Activated CD4-positive, alpha-beta T cell treated with anti-CD3 and anti-CD28 coated beads, Interleukin-2, amount 50 U/mL, for 48 hours (primary cell): ENCODE measurements around the gene SRPRA.
"Not testable (repeated sequence)": the region's sequence is repeated elsewhere in the genome, so short reads cannot be mapped to it uniquely, and the experiment has no call there.

Source experiments
- DNase-seq, 2 experiments: peaks; one replicate each; pipeline ENCODE4 v3.0.0-alpha.2; 2020

The SRPRA gene

GRCh38 chr11:126282736-126283591, 14.3 kb upstream of the SRPRA start, which contains the start of gene TIRAP:
TSS of gene TIRAP (plus strand) at chr11:126283093. CDS start at chr11:126290895, 7,802 bp downstream.
- peak; percentile 62 to 67 for DNase-seq

DNA sequence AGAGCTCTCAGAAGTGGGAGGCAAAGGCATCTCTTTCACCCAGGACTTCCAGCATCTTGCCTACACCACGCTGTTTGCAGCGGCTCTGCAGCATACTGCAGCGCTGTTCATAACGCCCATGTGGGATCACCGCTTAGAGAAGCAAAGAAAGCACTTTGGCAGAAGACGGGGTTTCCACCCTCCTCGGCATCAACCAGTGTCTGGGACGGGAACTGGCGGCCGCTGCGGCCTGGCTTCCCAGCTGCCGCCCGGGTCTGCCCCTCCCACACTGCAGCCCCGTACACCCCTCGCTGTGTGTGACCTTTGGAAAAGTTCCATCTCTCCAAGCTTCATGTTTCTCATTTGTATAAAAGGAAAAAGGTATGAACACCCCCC, 13.7 kb upstream of the SRPRA start:
- DNase-seq = peak; percentile 41 to 43

DNA sequence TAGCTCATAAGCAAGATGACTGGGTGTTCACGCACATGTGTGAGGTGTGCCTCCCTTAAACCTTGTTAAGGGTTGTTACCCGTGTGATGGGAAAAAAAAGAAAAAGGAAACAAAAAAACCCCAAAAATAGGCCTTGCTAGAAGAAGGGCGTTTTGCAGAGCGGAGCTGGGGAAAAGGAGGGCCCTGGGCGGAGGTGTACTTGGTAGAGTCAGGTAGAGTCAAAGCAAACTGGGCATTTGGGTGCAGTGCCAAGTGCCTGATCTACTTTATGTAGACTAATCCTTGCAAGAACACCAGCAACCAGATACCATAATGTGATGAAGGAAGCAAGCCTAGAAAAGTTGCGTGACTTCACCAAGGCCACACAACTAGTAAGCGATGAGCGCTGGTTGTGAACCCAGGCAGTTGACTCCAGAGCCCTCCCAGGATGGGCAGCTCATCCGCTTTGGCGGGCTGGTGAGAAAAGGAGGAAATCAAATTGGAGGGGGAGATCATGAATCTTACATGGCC, 13.0 kb upstream of the SRPRA start:
- no peak for DNase-seq

DNA sequence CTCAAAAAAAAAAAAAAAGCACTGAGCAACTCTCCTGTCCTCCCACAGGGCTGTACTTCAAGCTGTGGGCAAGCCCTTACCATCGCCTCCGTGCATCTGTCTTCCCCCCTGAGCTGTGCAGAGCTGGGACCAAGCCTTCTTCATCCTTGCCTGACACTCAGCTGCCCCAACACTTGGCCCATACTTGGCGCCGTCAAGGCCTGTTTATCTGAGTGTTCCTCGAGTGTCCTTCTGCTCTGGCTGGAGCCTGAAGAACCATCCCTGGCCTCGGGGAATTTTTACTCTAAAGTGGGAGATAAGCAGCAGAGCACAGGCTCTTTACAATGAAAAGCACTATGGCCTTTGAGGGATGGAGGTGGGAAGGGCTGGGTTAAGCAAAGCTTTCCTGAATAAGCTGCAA, 12.6 kb upstream of the SRPRA start:
- no peak for DNase-seq

DNA sequence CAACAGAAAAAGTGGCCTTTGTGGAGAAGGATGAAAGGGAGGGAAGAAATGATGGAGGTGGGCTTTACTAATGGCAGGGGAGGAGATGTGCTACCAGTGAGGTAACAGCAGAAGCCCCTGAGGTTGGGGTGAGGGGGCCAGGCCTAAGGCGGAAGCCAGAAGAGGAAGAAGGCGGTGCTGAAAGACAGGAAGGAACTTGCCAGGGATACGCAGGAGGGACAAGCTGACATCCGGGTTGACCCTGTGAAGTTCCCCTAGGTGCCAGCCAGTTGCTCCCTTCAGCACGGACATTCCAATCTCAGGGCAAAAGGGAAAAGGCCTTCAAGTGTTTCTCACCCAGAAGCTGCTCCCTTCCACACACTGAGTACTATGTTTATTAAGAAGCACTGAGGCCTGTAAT, 11.9 kb upstream of the SRPRA start:
- no peak for DNase-seq

DNA sequence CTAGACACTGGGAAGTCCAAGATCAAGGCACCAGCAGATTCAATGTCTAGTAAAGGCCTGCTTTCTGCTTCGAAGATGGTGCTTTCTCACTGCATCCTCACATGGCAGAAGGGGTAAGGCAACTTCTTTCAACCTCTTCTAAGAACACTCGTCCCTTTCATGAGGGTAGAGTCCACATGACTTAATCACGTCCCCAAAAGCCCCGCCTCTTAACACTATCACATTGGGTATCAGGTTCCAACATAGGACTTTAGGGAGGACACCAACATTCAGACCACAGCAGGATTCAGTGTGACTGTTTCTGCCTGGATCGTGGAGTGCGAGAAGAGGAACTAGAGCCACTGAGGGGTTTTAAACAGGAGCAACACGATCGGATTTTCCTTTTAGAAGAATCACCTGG, 10.5 kb upstream of the SRPRA start:
- DNase-seq = no peak

DNA sequence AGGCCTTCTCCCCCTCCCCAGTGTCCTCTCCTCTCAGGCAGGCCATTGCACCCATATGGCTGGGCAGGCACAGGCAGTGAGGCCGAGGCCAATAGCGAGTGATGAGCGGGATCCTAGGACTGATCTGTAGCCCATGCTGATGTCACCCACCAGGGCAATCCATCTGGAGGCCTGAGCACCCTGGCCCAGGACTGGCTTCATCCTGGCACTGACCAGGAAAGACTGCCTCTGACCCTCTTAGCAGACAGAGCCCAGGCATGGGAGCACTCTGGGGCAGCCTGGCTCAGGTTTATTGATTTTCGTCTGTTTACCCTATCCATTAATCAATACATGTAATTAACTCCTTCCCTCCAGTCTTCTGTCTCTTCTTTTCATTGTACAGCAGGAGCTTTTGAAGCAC, 9.1 kb upstream of the SRPRA start:
- DNase-seq = no peak

DNA sequence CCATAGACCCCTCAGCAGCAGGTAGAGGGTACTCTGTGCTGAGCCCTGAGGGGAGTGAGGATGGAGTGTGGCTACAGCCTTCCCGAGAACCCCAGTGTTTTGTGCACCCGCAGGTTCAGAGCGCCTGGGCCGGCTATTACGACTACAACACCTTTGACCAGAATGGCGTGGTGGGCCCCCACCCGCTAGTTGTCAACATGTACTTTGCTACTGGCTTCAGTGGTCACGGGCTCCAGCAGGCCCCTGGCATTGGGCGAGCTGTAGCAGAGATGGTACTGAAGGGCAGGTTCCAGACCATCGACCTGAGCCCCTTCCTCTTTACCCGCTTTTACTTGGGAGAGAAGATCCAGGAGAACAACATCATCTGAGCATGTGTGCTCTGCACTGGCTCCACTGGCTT, 8.6 kb upstream of the SRPRA start:
- no peak for DNase-seq

- DNase-seq = peak in 1 of 2 experiments; percentile 23
These were observed 361 bp downstream of the SRPRA start for GRCh38 chr11:126268361-126268707.

DNA sequence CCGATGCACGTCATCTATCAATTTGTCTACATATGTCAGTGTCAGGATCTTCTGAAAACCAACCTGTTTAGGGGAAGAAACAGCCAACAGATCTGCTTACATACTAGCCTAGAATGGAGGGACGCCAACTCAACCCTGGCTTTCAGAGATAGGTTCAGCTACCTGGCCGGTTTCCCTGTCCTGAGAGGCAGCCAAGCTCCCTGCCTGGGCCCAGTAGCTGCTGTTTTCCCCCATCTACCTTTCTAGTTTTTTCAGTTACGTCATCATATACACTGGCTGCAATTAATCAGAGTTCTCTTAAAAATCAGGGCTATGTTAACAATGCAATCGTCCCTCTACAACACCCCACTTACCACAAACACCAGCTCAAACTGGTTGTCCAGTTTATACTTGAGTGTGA, 1.0 kb downstream of the SRPRA start:
- no peak for DNase-seq

DNA sequence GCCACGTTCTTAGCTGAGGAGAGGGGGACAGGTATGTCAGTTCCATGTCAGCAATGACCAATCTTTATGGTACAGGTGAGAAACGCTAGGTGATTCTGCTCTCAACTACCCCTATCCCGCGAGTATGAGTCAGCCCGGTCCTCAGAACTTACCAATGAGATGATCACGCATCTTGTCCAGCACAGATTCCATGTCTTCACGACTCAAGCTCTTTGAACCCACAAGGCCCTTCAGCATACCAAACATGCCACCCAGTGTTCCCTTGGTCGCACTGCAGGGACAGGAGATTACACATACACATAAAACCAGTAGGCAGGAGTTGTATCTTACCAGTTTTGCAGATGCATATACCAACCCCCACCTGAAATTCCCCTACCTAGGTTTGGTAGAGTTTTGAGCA, 2.9 kb downstream of the SRPRA start:
- no peak for DNase-seq

GRCh38 chr11:126263489-126263888, 5.2 kb downstream of the SRPRA start:
- no peak for DNase-seq

GRCh38 chr11:126262216-126262615, 6.5 kb downstream of the SRPRA start:
- no peak for DNase-seq

- no peak for DNase-seq
These were observed 10.9 kb downstream of the SRPRA start for GRCh38 chr11:126257764-126258163.

- DNase-seq = no peak
These were observed 11.6 kb downstream of the SRPRA start for GRCh38 chr11:126257144-126257543.

- DNase-seq = no peak
These were observed 12.5 kb downstream of the SRPRA start for GRCh38 chr11:126256216-126256615.

DNA sequence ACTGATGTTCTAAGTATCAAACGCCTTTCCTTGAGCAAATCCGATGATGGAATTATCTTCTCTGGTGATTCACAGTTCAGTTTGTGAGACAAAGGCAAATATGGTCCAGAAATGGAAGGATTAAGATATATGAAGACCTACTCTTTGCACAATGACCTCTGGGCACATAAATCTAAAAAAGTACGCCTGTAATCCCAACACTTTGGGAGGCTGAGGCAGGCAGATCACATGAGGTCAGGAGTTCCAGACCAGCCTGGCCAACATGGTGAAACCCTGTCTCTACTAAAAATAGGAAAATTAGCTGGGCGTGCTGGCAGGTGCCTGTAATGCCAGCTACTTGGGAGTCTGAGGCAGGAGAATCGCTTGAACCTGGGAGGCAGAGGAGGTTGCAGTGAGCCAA, 13.2 kb downstream of the SRPRA start:
- not testable (repeated sequence) for DNase-seq

DNA sequence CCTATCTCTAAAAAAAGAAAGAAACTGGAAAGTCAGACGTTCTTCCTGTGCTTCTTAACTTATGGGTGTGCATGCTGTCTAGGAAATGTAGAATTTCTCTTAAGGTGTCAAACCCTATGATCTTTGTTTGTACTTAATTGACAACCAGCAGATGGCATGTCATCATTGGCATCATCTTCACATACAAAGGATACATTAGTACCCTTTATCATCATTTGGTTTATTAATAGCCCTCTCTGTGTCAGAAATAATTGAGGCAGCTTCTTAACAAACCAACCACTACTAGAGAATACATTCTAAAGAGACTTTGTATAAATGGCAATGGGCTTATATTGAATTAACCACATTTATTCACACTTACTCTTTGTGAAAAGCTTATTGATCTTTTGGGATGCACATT, 13.9 kb downstream of the SRPRA start:
- no peak for DNase-seq

DNA sequence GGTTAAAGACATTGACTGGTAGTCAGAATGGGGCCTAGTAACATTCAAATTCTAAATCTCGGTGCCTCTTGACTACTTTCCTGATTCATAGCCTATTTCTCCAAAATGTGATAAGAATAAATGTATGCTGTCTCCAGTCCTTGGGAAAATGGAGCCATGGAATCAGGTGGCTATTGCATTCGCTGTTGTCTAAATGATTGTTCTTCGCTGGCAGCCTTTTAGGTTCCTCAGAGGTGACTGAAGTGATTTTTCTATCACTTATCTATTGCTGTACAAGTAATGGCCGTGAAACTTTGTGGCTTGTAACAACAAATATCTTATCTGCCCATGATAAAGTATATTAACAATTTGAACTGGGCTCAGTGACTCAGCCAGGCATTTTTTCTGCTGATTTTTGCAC, 15.4 kb downstream of the SRPRA start:
- no peak for DNase-seq

DNA sequence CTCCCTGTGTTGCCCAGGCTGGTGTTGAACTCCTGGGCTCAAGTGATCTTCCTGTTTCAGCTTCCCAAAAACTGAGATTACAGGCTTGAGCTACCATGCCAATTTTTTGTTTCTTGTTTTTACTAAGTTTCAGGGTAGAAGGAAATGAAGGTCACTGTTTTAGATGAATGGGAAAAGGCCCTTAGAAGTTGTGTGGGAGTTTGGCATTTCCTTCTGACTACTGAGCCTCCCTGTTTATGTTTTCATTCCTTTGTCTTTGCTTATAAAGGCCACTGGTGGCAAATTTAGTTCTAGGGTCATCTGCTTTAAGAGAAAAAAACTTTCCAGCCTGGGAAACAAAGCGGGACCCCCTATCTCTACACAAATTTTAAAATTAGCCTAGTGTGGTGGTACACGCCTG, 22.1 kb downstream of the SRPRA start:
- DNase-seq = no peak

- no peak for DNase-seq
These were observed 35.3 kb downstream of the SRPRA start for GRCh38 chr11:126233391-126233790.

GRCh38 chr11:126232683-126233082, 36.0 kb downstream of the SRPRA start:
- DNase-seq = no peak

- DNase-seq = no peak
These were observed 36.8 kb downstream of the SRPRA start for GRCh38 chr11:126231725-126232459.

DNA sequence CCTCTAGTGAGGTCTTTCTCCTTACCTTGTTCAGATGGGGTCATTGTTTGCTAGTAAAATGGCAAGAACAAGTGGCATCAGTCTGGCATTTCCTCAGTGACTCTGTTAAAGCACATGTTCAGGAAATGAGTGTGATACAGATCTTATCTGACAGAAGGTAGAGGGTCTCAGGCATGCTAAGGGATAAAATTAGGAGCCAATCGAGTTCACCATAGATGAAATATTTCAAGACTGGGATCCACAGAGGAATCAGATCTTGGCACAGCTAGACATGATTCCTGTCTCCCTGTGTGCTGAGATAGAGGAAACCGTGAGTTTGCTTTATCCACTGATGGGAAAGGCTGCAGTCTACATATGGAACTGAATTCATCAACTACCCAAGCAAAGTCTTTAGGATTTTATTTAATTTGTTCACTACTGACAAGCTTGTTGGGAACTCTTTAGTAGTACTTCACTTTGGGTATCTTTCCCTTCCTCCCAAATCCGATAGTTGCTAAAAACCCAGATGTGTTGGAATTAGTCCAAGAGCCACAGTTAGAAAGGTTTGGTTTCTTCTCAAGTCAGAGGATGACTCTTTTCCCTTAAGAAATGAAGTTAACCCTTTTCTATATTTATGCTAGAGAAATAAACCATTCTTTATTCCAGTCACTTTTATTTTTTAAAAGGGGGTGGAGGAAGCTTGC, 38.7 kb downstream of the SRPRA start:
- DNase-seq = no peak
